GM12891 (cell line): ENCODE measurements around the gene PROX1.

Source experiments
- POLR2A ChIP-seq: IDR thresholded peaks from 2 replicates; pipeline ENCODE4 v1.6.1; 2011; ENCODE audit warnings: low read depth, low read length, control low read depth
- POLR2AphosphoS5 ChIP-seq: IDR thresholded peaks from 2 replicates; pipeline ENCODE4 v1.6.1; 2011; ENCODE audit warnings: low read depth, low read length, control low read depth
- SPI1 ChIP-seq: IDR thresholded peaks from 2 replicates; pipeline ENCODE4 v1.6.1; 2011; ENCODE audit warnings: low read depth, low read length, control low read depth
- TAF1 ChIP-seq: IDR thresholded peaks from 2 replicates; pipeline ENCODE4 v1.6.1; 2011; ENCODE audit warnings: low read depth, low read length, control low read depth

- no peak for TF ChIP-seq POLR2AphosphoS5
- TF ChIP-seq POLR2A, result no peak
- no peak for TF ChIP-seq SPI1
- TF ChIP-seq TAF1, result no peak
Measured at GRCh38 chr1:214002060-214002459, 14.3 kb downstream of the PROX1 start.
